Measurements from ENCODE around the gene LIPK. TPM values are rescaled to one million over a fixed set of nuclear protein-coding genes. Genes with fewer than 3 reads are reported as not detected.
A peak's percentile ranks its signal among the peaks of the same experiment; 100 is the strongest.

The LIPK gene
- total and polyA plus RNA-seq, 2 experiments from 2014 or later = not detected

DNA sequence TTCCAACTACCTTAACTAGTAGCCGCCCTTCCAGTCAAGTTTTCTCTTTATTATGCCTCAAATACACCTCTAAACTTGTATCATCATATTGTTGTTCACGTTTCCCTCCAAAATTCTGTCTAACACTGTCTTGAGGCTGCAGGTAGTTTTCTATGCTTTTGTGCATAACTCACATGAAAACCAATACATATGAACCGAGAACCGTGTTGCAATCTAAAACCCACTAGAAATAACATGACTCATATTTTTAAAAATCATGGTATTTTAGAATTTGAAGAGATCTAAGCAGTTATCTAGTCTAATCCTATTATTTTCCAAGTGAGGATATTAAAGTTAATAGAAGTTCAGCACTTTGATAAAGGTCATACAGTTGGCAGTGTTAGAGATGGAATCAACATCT lies 23.6 kb upstream of the LIPK start:
- no peak for DNase-seq (ENCODE audit: low spot score)
- no peaks in the 10 kb centered on the region for H3K27me3 Mint-ChIP-seq (ENCODE audit: insufficient read depth, low read depth, poor library complexity)
- Histone ChIP-seq H2AFZ (no peak overlapping the region), H3K4me2 (no peak overlapping the region), H3F3A (replicated peaks; ENCODE audit: low read depth) (no peaks in the 10 kb centered on the region), H3K4me3 (no peak overlapping the region), H3K4me1 (ENCODE audit: insufficient read depth) (no peaks in the 10 kb centered on the region), H3K36me3 (ENCODE audit: insufficient read depth) (no peaks in the 10 kb centered on the region), H3K9me2 (ENCODE audit: insufficient read depth) (no peaks in the 10 kb centered on the region), H3K79me2 (replicated peaks; ENCODE audit: insufficient read depth) (no peaks in the 10 kb centered on the region), H4K20me1 (replicated peaks; ENCODE audit: insufficient read depth) (no peaks in the 10 kb centered on the region), H3K27ac (ENCODE audit: low read depth) (no peak overlapping the region), H3K27me3 (ENCODE audit: insufficient read depth) (no peaks in the 10 kb centered on the region)
- H3K4me3 Mint-ChIP-seq = no peak overlapping the region
- TF ChIP-seq STAT1 (IDR thresholded peaks at IDR 0.05; ENCODE audit: unreplicated experiment) (no peak), ZNF331 (CRISPR knock-in tag; IDR thresholded peaks at IDR 0.05; ENCODE audit: low read depth) (no peak), ZNF114 (CRISPR knock-in tag; IDR thresholded peaks at IDR 0.05) (no peak), EZH2phosphoT487 (IDR thresholded peaks at IDR 0.05; ENCODE audit: unreplicated experiment) (no peak), NANOG (IDR thresholded peaks at IDR 0.05; ENCODE audit: borderline replicate concordance) (no peak), EZH2 (IDR thresholded peaks at IDR 0.05; ENCODE audit: low read depth, unreplicated experiment) (no peak)
- TF ChIP-seq, protein P1, sequence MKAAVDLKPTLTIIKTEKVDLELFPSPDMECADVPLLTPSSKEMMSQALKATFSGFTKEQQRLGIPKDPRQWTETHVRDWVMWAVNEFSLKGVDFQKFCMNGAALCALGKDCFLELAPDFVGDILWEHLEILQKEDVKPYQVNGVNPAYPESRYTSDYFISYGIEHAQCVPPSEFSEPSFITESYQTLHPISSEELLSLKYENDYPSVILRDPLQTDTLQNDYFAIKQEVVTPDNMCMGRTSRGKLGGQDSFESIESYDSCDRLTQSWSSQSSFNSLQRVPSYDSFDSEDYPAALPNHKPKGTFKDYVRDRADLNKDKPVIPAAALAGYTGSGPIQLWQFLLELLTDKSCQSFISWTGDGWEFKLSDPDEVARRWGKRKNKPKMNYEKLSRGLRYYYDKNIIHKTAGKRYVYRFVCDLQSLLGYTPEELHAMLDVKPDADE (IDR thresholded peaks at IDR 0.05) = no peak
- ATAC-seq = no peak
- no peaks in the 10 kb centered on the region for H3K36me3 Mint-ChIP-seq (ENCODE audit: low read depth)
- no peak overlapping the region for H3K27ac Mint-ChIP-seq
- H3K4me1 Mint-ChIP-seq = no peaks in the 10 kb centered on the region
- no peaks in the 10 kb centered on the region for H3K9me3 Mint-ChIP-seq

GRCh38 chr10:88687853-88688467 lies 18.1 kb upstream of the LIPK start:
- Histone ChIP-seq H3K4me1 (ENCODE audit: insufficient read depth) (no peaks in the 10 kb centered on the region), H4K20me1 (replicated peaks; ENCODE audit: insufficient read depth) (no peaks in the 10 kb centered on the region), H3K4me2 (no peak overlapping the region), H3K4me3 (no peak overlapping the region), H3K36me3 (ENCODE audit: insufficient read depth) (no peaks in the 10 kb centered on the region), H3K79me2 (replicated peaks; ENCODE audit: insufficient read depth) (no peaks in the 10 kb centered on the region), H3K27me3 (ENCODE audit: insufficient read depth) (peaks cover 29% of the 10 kb centered on the region), H3F3A (replicated peaks; ENCODE audit: low read depth) (no peaks in the 10 kb centered on the region), H3K9me2 (ENCODE audit: insufficient read depth) (no peaks in the 10 kb centered on the region), H2AFZ (no peak overlapping the region), H3K27ac (ENCODE audit: low read depth) (no peak overlapping the region)
- Mint-ChIP-seq H3K4me1 (no peaks in the 10 kb centered on the region), H3K9me3 (no peaks in the 10 kb centered on the region), H3K27me3 (ENCODE audit: insufficient read depth, low read depth, poor library complexity) (peaks cover 4% of the 10 kb centered on the region), H3K4me3 (no peak overlapping the region), H3K36me3 (ENCODE audit: low read depth) (no peaks in the 10 kb centered on the region), H3K27ac (no peak overlapping the region)
- DNase-seq (ENCODE audit: low spot score) = peak; percentile 46
- no peak for ATAC-seq
- peak; percentile 58 to 83 for TF ChIP-seq CTCF (conservative IDR thresholded peaks at IDR 0.05; ENCODE audit: low read depth in 2 of 2)
- no peak for TF ChIP-seq EZH2phosphoT487 (IDR thresholded peaks at IDR 0.05; ENCODE audit: unreplicated experiment)
